Left lung (tissue), 10 donors: ENCODE data around the gene RNASEH1. TPM values are rescaled to one million over a fixed set of nuclear protein-coding genes. Genes with fewer than 3 reads are reported as not detected.

Experiments used
- ATAC-seq: fragments of 200-7000 bp; cut with Tn5 transposase; one replicate; pipeline ENCODE4 v1.9.1; 2020; ENCODE audit warnings: moderate library complexity
- DNase-seq, 4 donors: peaks; one replicate each; pipeline ENCODE4 v3.0.0-alpha.2; 2013 to 2020
- H3K27ac ChIP-seq, 2 donors: fragments of 200-600 bp; sonication (generic) in 1 of 2; one replicate each; pipeline versions ENCODE4 v1.5.0 to v1.8.0; 2020 to 2021
- H3K27me3 ChIP-seq, 2 donors: fragments of 200-600 bp; sonication (generic) in 1 of 2; one replicate each; pipeline versions ENCODE4 v1.5.0 to v1.8.0; 2020 to 2021
- H3K36me3 ChIP-seq, 2 donors: fragments of 200-600 bp; sonication (generic) in 1 of 2; one replicate each; pipeline versions ENCODE4 v1.5.0 to v1.8.0; 2020 to 2021
- H3K4me1 ChIP-seq, 2 donors: fragments of 200-600 bp; one replicate each; pipeline ENCODE4 v1.8.0; 2021
- H3K4me3 ChIP-seq, 2 donors: fragments of 200-600 bp; sonication (generic) in 1 of 2; one replicate each; pipeline versions ENCODE4 v1.5.0 to v1.8.0; 2020 to 2021; ENCODE audit warnings: mild to moderate bottlenecking in 1 of 2
- H3K9me3 ChIP-seq, 2 donors: fragments of 200-600 bp; sonication (generic) in 1 of 2; one replicate each; pipeline versions ENCODE4 v1.5.0 to v1.8.0; 2020 to 2021
- CTCF ChIP-seq, 2 donors: fragments of 200-600 bp; sonication (generic) in 1 of 2; IDR thresholded peaks; one replicate each; pipeline versions ENCODE4 v1.5.0 to v1.8.0; 2021; ENCODE audit warnings: antibody characterized with exemption in 2 of 2
- intact Hi-C, 2 donors: fragments of 100-400 bp; cut with DNase I; formaldehyde crosslinking; loops; one replicate each; pipeline versions ENCODE4 v1.11.2 to v1.14.2; 2022
- polyA plus RNA-seq, 6 donors: library from polyadenylated mRNA; unstranded; fragments of 120-200 nt; gene quantifications; one replicate each; pipeline ENCODE4 v1.2.1, GENCODE V29; 2013; ENCODE audit not compliant: insufficient read length in 6 of 6
- total RNA-seq, 2 donors: library from RNA; stranded (reverse); fragmentation: NEBNext Ultra II Directional; extraction: Animal tissue kit (Norgen Biotek cat#: 25700); gene quantifications; one replicate each; pipeline ENCODE4 v1.2.1, GENCODE V29; 2021
- donor health status: DM: no; HTN: yes; CAD: no.
- donor health status: DM: no; HTN: no; CAD: no.

Gene RNASEH1
- total and polyA plus RNA-seq, 8 donors, result 16.1 to 22.8 (median 18.8) TPM

GRCh38 chr2:3601561-3602271 is 43.6 kb upstream of the RNASEH1 start:
- no peaks in the 10 kb centered on the region for H3K27me3 ChIP-seq
- TF ChIP-seq CTCF (IDR thresholded peaks at IDR 0.05), result no peak
- no peak for ATAC-seq
- no peak overlapping the region for H3K4me3 ChIP-seq
- no peaks in the 10 kb centered on the region for H3K9me3 ChIP-seq
- H3K4me1 ChIP-seq, result no peaks in the 10 kb centered on the region
- H3K27ac ChIP-seq, result no peak overlapping the region
- intact Hi-C loops, result no loop called here
- no peaks in the 10 kb centered on the region for H3K36me3 ChIP-seq
- peak in 1 of 4 donors; percentile 25 for DNase-seq

- intact Hi-C loops, result no loop called here
- peak in 1 of 4 donors; percentile 19 for DNase-seq
- Histone ChIP-seq H3K36me3 (no peaks in the 10 kb centered on the region), H3K9me3 (no peaks in the 10 kb centered on the region), H3K4me1 (no peaks in the 10 kb centered on the region), H3K27me3 (peaks cover 0 to 2% of the 10 kb centered on the region in 2 donors), H3K27ac (no peak overlapping the region), H3K4me3 (no peak overlapping the region)
- no peak for ATAC-seq
- TF ChIP-seq CTCF (IDR thresholded peaks at IDR 0.05), result no peak
These were observed 42.2 kb upstream of the RNASEH1 start for GRCh38 chr2:3600256-3600855.

DNA sequence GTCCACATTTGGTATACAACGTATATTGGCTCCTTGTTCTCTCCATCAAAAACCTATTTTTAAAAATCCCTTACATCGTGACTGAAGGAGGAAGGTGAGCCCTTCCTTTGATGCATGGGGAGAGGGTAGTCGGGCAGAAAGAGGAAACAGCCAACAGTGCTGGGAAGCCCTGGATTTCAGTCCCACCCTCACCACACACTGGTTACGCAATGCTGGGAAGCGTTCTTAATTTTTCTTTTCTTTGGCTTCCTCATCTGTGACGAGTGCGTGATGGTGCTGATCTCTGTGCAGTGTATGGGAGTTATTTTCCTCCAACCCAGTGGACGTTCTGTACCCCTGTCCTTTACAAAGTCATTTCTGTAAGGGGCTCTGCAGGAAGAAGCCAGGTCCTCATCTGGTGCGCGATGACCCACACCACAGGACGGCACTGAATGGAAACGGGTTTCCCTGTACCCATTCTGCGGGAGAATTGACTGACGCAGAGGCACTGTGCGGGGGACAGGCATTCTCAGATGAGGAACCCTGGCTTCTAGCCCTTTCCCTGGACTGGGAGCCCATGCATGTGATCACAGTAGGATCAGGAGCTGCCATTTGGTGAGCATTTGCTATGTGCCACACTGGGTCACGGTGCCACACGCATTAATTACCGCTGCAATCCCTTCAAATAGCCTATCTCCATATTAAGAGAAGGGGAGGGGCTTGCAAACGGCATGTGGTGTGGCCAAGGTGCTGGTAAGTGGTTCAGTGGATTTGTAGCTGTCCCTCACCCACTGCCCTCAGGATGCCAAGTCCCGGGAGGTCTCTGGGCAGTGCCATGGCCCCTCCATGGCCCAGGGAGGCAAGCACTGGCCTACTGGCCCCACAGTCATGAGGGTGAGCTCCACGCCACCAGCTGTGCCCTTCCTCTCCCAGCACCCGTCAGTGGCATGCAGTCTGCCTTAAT is 41.0 kb upstream of the RNASEH1 start:
- TF ChIP-seq CTCF (IDR thresholded peaks at IDR 0.05), result no peak
- intact Hi-C loops, result no loop called here
- Histone ChIP-seq H3K36me3 (no peaks in the 10 kb centered on the region), H3K4me1 (no peaks in the 10 kb centered on the region), H3K27ac (no peak overlapping the region), H3K9me3 (no peaks in the 10 kb centered on the region), H3K27me3 (peaks cover 0 to 11% of the 10 kb centered on the region in 2 donors), H3K4me3 (no peak overlapping the region)
- ATAC-seq (no peak), DNase-seq (peak in 1 of 4 donors; percentile 21)

DNA sequence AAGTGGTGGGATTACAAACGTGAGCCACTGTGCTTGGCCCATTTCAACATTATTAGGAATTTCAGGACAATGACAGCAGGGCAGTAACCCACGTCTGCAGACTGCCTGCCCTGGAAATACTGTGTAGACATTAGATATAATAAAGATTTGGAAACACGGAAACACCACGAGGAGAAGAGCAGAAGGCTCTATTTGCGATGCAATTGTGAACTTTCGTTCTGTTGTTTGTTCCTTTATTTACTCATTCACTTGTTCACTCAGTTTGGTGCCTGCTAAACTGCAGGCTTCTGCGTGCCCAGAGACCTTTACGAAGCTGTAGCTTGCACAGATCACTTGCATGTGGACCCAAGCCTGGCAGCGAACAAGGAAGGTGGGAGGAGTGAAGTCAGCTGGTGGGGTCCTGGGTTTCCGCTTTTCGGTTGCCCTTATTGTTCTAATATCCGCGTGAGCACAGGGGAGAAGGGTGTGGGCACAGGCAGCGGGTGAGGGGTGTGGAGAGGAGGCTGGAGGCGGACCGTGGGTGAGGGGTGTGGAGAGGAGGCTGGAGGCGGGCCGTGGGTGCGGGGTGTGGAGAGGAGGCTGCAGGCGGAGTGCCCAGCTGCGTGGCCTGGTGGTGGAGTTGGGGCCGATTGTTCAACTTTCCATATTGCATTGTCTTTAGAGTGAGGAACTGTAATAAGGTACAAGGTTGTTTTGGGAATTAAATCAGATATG is 40.2 kb upstream of the RNASEH1 start:
- no peak overlapping the region for H3K27ac ChIP-seq
- H3K4me3 ChIP-seq, result no peak overlapping the region
- TF ChIP-seq CTCF (IDR thresholded peaks at IDR 0.05), result no peak
- no peaks in the 10 kb centered on the region for H3K4me1 ChIP-seq
- no peaks in the 10 kb centered on the region for H3K36me3 ChIP-seq
- peak in 1 of 4 donors; percentile 30 for DNase-seq
- intact Hi-C loops, result no loop called here
- no peak for ATAC-seq
- H3K27me3 ChIP-seq, result peaks cover 0 to 11% of the 10 kb centered on the region in 2 donors
- H3K9me3 ChIP-seq, result no peaks in the 10 kb centered on the region
